CD4-positive, alpha-beta T cell treated with Interleukin-21 for 1 hour (primary cell): ENCODE data around the gene NBAS.
"Not testable (repeated sequence)": the region's sequence is repeated elsewhere in the genome, so short reads cannot be mapped to it uniquely, and the experiment has no call there.

Experiments used
- DNase-seq: peaks from one replicate; pipeline ENCODE4 v3.0.0-alpha.2; 2020

NBAS gene

DNA sequence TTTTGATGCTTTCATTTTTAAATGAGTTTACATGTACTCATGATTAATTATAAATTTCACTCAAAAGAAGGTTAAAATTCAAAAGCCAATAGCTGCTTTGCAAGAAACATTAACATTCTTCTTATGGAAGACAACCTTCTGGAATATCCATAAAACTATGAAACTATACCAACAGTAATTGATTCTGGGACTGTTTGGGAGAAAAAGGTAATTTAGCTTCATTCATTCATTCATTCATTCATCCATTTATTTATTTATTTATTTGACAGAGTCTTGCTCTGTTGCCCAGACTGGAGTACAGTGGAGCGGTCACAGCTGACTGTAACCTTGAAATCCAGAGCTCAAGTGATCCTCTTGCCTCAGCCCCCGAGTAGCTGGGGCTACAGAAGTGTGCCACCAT is 110.3 kb downstream of the NBAS start:
- DNase-seq, result no peak

DNA sequence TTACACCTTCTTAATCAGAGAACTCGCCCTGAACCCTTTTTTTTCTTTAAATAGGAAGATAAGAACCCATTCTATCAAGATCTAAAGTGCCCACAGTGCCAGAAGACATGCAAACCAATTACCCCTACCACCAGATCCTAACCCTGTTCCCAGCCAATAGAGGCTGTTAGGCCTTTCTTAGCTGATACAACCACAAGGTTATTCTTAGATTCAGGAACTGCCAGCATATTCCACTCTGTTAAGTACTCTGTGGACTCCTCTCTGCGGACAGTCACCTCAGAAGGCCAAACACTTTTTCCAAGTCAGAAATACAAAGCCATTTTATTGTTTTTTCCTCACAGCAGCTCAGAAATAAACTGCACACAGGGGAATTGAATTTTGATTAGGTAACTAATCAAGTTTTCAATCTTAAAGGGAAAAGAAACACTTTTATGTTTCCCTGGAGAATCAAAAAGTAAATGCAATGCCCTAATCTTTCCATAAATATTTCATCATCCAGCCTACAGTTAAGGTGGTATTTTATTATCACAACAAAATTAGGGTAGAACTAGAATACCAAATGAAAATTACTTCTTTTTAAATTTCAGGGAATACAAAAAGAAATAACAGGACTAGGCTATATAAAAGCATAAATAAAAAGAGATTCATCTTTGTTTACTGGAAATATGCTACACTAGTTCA is 111.4 kb downstream of the NBAS start:
- no peak for DNase-seq

DNA sequence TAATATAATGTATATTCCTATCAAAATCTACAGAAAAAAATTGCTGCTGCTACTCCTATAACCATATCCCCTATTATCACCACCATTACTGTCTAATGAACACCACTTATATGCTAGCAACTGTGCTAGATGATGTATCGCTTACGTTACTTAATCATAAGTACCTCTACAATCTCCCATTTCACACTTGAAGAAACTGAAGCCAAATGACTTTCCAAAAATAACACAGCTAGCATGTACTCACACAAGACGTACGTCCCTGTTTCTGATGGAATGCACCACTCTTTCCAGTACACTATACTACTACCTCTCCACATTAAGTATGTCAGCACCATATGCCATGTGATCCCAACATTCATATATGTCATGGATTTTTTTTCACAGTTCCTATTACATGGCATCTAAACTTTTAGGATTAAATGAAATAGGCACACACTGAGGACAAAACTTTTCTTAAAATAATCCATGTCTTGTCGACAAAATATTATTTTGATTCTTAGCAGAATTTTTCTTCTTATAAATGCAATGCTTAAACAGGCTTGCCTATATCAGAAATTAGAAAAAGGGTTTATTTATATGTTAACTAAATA is 112.8 kb downstream of the NBAS start:
- DNase-seq, result no peak

DNA sequence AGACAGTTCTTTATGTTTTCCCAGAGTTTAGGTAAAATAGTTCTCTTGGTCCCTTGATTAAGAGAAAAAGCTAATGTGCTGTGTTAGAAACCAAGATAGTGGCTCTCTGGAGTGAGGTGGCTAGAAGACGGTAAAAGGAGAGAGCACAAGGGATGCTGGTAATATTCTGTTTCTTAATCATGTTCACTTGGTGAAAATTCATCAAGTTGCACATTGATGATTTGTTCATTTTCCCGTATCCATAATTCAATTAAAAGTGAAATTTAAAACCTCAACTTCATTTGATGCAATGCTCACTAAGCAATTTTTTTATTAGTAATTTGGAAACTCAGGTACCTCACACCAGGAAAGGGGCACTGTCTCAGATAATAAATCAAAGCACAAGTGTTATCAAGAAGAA is 113.8 kb downstream of the NBAS start:
- DNase-seq, result no peak

DNA sequence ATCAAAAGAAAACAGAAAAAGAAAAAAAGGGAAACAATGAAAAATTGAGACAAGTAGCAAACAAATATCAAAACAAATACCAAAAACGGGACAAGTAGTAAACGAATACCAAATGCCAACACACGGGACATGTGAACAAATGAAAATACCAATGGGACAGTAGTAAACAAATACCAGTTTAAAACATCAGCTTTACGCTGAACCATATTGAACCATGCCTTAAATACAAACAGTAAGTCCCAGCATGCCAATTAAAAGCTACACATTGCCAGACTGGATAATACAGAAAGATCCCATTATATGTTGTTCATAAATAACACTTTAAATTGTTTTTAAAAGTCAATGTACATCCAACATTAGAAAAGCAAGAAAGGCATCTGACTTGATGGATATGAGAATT is 114.2 kb downstream of the NBAS start:
- DNase-seq, result no peak

DNA sequence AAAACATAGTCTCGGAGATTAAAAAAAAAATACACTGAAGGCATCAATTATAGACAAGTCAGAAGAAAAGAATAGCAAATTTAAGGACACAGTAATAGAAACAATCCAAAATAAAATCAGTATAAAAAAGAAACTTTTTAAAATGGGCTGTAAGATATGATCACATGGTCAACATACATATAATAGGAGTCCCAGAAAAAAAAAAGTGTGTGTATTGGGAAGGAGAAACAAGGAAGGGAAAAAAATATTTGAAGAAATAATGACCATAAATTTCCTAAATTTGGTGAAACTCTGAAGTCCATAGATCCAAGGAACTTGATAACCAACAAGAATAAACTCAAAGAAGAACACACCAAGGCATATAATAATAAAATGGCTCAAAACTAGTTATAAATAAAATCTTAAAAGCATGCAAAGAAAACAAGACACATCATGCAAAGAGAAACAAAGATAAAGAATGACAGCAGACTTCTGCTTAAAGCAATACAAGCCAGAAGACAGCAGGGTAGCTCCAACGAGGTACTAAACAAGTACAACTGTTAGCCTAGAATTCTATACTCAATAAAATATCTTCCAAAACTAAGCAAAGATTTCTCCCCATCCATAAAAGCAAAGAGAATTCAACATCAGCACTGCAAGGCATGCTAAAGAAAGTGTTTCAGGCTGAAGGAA is 115.1 kb downstream of the NBAS start:
- DNase-seq, result no peak

DNA sequence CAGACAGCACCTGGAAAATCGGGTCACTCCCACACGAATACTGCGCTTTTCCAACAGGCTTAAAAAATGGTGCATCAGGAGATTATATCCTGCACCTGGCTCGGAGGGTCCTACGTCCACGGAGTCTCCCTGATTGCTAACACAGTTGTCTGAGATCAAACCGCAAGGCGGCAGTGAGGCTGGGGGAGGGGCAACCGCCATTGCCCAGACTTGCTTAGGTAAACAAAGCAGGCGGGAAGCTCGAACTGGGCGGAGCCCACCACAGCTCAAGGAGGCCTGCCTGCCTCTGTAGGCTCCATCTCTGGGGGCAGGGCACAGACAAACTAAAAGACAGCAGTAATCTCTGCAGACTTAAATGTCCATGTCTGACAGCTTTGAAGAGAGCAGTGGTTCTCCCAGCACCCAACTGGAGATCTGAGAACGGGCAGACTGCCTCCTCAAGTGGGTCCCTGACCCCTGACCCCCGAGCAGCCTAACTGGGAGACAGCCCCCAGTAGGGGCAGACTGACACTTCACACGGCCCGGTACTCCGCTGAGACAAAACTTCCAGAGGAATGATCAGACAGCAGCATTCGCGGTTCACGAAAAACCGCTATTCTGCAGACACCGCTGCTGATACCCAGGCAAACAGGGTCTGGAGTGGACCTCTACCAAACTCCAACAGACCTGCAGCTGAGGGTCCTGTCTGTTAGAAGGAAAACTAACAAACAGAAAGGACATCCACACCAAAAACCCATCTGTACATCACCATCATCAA is 121.2 kb downstream of the NBAS start:
- DNase-seq, result not testable (repeated sequence)

DNA sequence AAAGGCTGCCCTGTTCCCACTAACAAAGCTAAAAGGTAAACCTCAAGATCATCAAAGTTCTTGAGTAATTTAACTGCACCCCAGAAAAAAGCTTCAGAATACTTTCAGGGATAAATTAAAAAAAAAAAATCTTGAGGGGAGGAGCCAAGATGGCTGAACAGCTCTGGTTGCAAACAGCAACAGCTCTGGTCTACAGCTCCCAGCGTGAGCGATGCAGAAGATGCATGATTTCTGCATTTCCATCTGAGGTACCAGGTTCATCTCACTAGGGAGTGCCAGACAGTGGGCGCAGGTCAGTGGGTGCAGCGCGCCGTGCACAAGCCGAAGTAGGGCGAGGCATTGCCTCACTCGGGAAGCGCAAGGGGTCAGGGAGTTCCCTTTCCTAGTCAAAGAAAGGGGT is 121.8 kb downstream of the NBAS start:
- not testable (repeated sequence) for DNase-seq

DNA sequence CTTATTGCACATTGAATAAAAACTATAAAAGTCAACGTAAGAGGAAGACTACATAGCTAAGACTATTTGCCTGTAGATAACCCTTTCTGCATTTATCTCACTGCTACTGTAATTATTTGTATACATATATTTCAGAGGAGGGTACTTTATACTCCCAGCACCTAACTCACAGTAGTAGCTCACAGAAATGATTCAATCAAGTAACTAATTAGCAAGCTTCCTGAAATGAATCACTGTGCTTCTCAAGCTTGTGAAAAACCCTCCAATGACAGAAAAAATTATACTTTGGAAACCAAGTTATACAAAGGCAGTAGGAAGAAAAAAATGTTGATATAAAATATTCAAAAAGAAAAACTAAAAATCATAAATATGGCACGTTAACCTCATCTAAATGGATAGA is 124.9 kb downstream of the NBAS start:
- no peak for DNase-seq

DNA sequence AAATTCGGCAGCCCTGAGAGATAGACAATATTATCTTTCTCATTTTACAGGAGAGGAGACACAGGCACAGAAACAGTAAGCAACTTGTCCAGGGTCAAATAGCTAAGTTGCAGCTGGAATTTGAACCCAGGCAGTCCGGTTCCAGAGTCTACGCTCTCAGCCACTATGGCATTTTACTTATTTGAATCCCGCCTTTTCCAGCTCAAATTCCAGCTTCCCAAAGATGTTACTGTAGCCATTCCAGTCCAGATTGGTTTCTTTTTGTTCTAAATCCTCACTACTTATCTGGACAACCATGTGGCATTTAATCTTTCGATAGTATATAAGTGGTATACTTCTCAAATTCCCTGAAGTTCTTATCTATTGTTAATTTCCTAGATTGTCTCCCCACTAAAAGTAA is 125.7 kb downstream of the NBAS start:
- no peak for DNase-seq

DNA sequence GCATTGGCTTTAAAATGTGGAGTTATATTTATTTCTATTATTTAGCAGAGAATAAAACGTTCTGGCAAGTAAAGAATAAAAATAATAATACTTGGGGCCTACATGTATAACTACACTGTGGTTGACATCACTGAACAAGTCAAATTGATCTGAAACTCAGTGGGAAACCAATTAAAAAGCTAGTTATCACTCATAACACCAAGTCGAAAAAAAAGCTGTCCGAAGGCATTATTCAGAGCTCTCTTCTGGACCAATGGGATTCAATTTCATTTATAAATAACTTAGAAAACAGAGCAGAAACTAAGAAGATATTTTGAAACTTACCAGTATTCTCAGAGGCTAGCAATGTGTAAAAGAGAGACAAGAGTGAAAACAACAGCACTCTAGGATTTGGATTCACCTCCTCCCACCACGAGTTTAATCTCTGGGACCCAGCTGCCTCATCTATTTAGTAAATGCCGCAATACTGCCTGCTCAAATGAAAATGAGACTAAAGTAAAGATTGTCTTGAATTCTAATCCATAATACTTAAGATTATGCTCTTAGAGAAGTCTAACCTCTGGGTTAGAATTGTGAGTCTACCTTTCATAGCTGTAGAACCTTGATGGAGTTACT is 128.4 kb downstream of the NBAS start:
- DNase-seq, result no peak

DNA sequence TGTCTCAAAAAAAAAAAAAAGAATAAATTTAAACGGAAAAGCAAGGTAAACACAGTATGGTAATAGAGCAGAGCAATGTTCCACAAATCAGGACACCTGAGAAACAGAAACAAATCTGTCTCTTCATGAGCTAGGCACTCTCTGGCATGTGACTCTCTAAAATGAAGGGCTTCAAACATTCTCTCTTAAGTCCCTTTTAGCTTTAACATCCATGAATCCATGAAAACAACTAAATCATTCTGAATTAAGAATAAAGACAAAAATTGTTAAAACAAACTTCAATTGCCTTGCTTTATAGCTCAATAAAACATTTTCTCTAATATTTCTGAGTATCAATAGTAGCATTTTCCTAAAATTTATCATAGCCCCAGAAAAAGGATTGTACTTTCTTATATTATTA is 132.1 kb downstream of the NBAS start:
- no peak for DNase-seq

DNA sequence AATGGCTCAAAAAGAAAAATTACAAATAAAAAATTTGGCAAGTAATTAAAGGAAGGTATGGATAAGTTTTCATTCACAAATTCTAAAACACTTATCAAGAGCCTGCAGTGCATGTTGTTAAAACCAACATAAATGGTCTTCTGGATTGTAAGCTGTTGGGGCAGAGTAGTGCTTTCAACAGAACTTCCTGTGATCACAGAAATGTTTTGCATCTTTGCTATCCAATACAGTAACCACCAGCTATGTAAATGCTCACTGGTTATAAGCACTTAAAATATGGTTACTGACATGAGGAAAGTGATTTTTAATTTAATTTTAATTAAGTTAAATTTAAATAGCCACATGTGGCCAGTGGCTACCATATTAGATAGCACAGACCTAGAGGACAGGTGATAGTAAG is 133.1 kb downstream of the NBAS start:
- DNase-seq, result no peak

DNA sequence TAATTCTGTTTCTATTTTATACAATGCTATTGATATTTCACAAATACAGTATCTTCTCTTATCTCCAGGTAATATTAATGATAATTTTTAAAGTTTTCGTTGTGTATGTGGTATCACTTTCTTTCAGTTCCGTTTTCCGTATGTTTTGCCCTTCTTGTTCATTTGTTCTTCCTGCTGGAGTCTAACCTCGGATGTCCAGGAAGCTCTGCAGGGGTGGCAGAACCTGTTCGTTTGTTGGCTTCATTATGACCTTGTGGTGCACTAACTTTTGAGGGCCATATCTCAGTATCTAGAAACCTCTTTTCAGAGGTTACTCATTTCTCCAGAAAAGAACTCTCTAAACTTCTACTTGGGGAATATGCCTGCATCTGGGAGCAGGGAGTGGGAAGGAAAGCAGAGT is 134.5 kb downstream of the NBAS start:
- no peak for DNase-seq

DNA sequence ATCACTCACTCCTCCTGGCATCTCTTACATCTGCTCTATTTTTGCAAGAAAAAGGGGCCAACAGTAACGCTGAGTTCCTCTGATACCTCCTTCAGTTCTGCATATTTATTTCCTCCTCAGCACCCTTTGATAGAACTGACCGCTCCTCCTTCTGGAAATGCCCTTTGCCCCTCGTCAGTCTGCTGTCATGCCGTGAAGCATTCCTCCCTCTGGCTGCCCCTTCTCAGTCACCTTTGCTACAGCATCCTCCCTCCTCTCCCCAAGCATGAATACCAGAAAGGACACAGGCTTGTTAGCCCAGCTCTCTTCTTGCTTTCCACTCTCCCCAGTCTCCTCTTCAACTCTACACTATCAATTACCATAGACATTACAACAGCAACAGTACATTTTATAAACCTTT is 135.4 kb downstream of the NBAS start:
- no peak for DNase-seq

DNA sequence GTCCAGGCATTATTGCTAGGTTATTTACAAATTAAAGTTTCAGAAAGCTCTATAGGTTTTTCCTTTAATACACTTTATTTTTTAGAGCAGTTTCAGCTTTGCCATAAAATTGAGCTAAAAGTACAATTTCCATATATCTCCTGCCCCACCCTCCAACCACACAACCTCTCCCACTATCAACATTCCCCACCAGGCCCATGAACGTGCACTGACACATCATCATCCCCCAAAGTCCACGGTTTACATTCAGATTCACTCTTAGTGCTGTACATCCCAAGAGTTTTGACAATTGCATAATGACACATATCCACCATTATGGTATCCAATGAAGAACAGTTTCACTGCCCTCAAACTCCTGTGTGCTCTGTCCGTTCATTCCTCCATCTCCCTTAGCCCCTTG is 139.4 kb downstream of the NBAS start:
- no peak for DNase-seq

DNA sequence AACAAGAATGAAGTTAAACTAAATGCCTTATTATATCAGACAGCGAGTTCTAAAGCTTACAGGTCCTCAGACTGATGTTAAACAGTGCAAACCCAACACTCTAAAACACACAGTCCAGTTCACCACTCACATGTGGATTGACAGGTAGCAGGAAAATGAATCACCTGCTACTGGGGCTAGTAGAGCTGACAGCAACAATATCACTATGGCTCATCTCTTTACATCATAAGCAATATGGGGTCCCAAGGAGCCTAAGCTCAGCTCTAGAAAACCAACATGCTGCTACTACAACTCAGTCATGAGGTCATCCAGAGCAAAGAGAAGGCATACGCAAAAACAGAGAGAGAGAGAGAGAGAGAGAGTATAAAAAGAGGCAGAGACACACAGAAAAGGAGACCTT is 145.4 kb downstream of the NBAS start:
- DNase-seq, result no peak

DNA sequence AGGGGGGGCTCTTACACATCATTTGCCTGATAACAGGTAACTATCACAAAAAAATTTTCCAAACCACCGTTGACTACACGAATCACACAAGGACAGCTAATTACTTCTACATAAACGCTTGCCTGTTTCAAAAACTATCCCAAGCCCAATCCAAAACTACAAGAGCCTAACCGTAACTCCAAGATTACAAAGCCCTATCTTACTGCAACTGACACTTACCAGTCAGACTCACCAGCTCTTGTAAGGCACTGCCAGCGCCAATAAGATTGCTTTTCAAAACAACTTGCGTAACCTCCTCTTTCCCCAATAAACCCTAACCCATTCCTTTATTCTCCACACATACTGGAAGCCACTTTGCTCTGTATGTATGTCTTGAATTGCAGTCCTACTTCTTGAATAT is 148.4 kb downstream of the NBAS start:
- DNase-seq, result no peak

DNA sequence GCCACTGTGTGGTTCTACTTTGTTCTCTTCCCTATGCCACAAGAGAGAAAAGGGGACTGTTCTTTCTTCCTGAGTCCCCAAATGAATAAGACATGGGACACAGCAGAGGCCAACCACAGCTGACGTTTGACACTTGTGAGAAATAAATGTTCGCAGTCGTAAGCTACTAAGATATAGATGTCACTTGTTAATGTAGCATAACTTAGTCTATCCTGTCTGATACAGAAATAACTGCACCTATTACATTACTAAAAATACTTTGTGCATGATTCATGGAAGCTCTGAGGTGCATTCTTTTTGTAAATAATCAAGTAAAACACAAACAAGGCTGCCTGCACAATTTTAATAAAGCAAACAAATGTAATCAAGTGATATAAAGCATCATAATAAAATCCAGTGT is 148.8 kb downstream of the NBAS start:
- no peak for DNase-seq

DNA sequence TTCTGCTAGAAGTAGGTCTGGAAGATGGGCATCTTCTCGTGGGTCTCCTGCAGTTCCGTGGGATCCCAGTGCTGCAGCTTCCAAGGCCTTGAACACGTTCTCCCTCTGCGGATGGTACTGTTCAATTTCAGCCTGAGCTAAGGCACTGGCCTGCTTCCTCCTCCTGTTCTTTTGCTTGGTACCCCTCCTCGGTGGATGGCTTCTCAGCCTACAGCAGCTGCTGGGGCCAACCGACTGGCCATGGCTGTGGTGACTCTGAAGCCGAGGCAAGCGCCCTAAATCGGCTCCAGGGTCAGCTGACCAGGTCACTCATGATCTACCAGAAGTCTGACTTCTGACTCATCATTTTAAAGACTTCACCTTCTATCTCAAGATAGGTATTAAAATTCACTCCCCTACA is 150.2 kb downstream of the NBAS start:
- no peak for DNase-seq

DNA sequence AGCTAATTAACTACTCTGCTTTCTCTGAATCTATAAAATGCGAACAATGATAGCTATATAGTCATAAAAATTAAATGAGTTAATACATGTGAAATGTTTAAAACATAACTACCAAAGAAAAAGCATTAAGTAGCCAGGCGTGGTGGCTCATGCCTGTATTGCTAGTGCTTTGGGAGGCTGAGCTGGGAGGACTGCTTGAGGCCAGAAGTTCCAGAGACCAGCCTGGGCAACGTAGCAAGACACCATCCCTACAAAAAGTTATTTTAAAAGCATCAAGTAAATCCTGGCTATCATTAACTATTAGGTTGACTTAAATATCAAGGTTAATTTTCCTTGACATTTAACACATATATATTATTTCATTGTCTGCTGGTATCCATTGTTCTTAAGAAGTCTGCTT is 152.4 kb downstream of the NBAS start:
- no peak for DNase-seq

DNA sequence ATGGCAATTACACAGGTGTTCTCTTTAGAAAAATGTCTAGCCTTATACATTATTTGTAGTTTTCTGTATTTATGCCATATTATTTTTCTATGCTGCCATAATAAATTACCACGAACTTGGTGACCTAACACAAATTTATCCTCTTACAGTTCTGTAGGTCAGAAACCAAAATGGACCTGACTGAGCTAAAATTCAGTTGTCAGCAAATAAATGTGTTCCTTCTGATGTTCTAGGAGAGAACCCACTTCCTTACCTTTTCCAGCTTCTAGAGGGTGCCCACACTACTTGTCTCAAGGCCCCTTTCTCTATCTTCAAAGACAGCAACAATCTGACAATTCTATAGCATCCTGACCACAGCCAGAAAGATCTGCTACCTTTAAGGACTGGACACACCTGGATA is 153.5 kb downstream of the NBAS start:
- no peak for DNase-seq

DNA sequence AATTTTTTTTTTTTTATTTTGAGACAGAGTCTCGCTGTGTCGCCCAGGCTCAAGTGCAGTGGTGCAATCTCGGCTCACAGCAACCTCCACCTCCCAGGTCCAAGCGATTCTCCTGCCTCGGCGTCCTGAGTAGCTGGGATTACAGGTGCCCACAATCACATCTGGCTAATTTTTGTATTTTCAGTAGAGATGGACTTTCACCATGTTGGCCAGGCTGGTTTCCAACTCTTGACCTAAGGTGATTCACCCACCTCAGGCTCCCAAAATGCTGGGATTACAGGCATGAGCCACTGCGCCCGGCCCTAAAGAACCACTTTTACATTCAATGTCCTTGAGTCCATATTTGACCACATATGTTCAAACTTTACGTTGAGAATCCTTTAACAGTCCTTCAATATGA is 156.6 kb downstream of the NBAS start:
- DNase-seq, result not testable (repeated sequence)
